ES-I3 (cell line): ENCODE data around the gene SHISAL2B.
A peak's percentile ranks its signal among the peaks of the same experiment; 100 is the strongest.
"Not testable (repeated sequence)": the region's sequence is repeated elsewhere in the genome, so short reads cannot be mapped to it uniquely, and the experiment has no call there.

Source experiments
- H3K36me3 ChIP-seq: 2 replicates; pipeline ENCODE4 v1.6.1; 2013; ENCODE audit warnings: mild to moderate bottlenecking, low read length, control low read depth, moderate library complexity; ENCODE audit not compliant: insufficient read depth
- H3K4me1 ChIP-seq: 2 replicates; pipeline ENCODE4 v1.6.1; 2013; ENCODE audit warnings: mild to moderate bottlenecking, control low read depth, low read length; ENCODE audit not compliant: insufficient read depth
- H3K9ac ChIP-seq: 2 replicates; pipeline ENCODE4 v1.6.1; 2013; ENCODE audit warnings: low read depth, mild to moderate bottlenecking, low read length, moderate library complexity
- H3K9me3 ChIP-seq: 2 replicates; pipeline ENCODE4 v1.6.1; 2013; ENCODE audit warnings: mild to moderate bottlenecking, low read length, moderate library complexity; ENCODE audit not compliant: control insufficient read depth, insufficient read depth

Gene SHISAL2B

GRCh38 chr5:64680289-64680688 lies 10.0 kb upstream of the SHISAL2B start:
- Histone ChIP-seq H3K36me3 (no peaks in the 10 kb centered on the region), H3K4me1 (no peaks in the 10 kb centered on the region), H3K9ac (no peak overlapping the region), H3K9me3 (no peaks in the 10 kb centered on the region)

GRCh38 chr5:64682608-64683007 lies 7.7 kb upstream of the SHISAL2B start:
- H3K36me3 ChIP-seq, result no peaks in the 10 kb centered on the region
- H3K9me3 ChIP-seq, result no peaks in the 10 kb centered on the region
- no peaks in the 10 kb centered on the region; the same call in 1 of the 2 replicates for H3K4me1 ChIP-seq

GRCh38 chr5:64685866-64686265 lies 4.4 kb upstream of the SHISAL2B start:
- H3K9me3 ChIP-seq, result no peaks in the 10 kb centered on the region
- no peaks in the 10 kb centered on the region for H3K36me3 ChIP-seq
- H3K4me1 ChIP-seq, result peaks cover 9% of the 10 kb centered on the region
- no peak overlapping the region for H3K9ac ChIP-seq

More at GRCh38 chr5:64682608-64683007, 7.7 kb upstream of the SHISAL2B start:
- H3K9ac ChIP-seq, result no peak overlapping the region

GRCh38 chr5:64688391-64688790 lies 1.9 kb upstream of the SHISAL2B start:
- Histone ChIP-seq H3K36me3 (no peaks in the 10 kb centered on the region), H3K9me3 (no peaks in the 10 kb centered on the region), H3K4me1 (peaks cover 9% of the 10 kb centered on the region), H3K9ac (no peak overlapping the region)

GRCh38 chr5:64688965-64689364 lies 1.3 kb upstream of the SHISAL2B start:
- peaks cover 9% of the 10 kb centered on the region for H3K4me1 ChIP-seq
- no peaks in the 10 kb centered on the region for H3K9me3 ChIP-seq
- no peaks in the 10 kb centered on the region for H3K36me3 ChIP-seq
- H3K9ac ChIP-seq, result no peak overlapping the region

- Histone ChIP-seq H3K9ac (peak overlapping the region; percentile 67), H3K4me1 (peaks cover 9% of the 10 kb centered on the region), H3K9me3 (no peaks in the 10 kb centered on the region), H3K36me3 (no peaks in the 10 kb centered on the region)
These were observed 243 bp upstream of the SHISAL2B start for GRCh38 chr5:64690104-64690416.

GRCh38 chr5:64691291-64691690 lies 988 bp downstream of the SHISAL2B start:
- Histone ChIP-seq H3K9ac (peak overlapping the region; percentile 67), H3K4me1 (peaks cover 9% of the 10 kb centered on the region), H3K9me3 (no peaks in the 10 kb centered on the region), H3K36me3 (no peaks in the 10 kb centered on the region)

- Histone ChIP-seq H3K4me1 (peaks cover 8% of the 10 kb centered on the region), H3K36me3 (no peaks in the 10 kb centered on the region; the same call in 1 of the 2 replicates), H3K9me3 (peaks cover 4% of the 10 kb centered on the region), H3K9ac (no peak overlapping the region)
These were observed 3.3 kb downstream of the SHISAL2B start for GRCh38 chr5:64693636-64694035.

GRCh38 chr5:64696414-64696813 lies 6.1 kb downstream of the SHISAL2B start:
- not testable (repeated sequence) for H3K36me3 ChIP-seq, H3K9me3 ChIP-seq, H3K4me1 ChIP-seq, H3K9ac ChIP-seq

GRCh38 chr5:64700765-64701164 lies 10.5 kb downstream of the SHISAL2B start:
- Histone ChIP-seq H3K4me1 (peaks cover 3% of the 10 kb centered on the region), H3K9me3 (peaks cover 4% of the 10 kb centered on the region), H3K36me3 (no peaks in the 10 kb centered on the region; the same call in 1 of the 2 replicates), H3K9ac (no peak overlapping the region)

GRCh38 chr5:64706074-64706473 lies 15.8 kb downstream of the SHISAL2B start:
- H3K9ac ChIP-seq, H3K9me3 ChIP-seq, H3K36me3 ChIP-seq: not testable (repeated sequence)
- H3K4me1 ChIP-seq, result peaks cover 10% of the 10 kb centered on the region

GRCh38 chr5:64707191-64707590 lies 16.9 kb downstream of the SHISAL2B start:
- H3K36me3 ChIP-seq, result no peaks in the 10 kb centered on the region
- H3K4me1 ChIP-seq, result peaks cover 10% of the 10 kb centered on the region
- no peak overlapping the region for H3K9ac ChIP-seq
- H3K9me3 ChIP-seq, result peaks cover 5% of the 10 kb centered on the region; the same call in 1 of the 2 replicates

- not testable (repeated sequence) for H3K9ac ChIP-seq, H3K9me3 ChIP-seq, H3K36me3 ChIP-seq
- peaks cover 10% of the 10 kb centered on the region for H3K4me1 ChIP-seq
These were observed 24.2 kb downstream of the SHISAL2B start for GRCh38 chr5:64714495-64714894.

GRCh38 chr5:64722588-64722987 lies 32.3 kb downstream of the SHISAL2B start:
- Histone ChIP-seq H3K4me1 (peaks cover 5% of the 10 kb centered on the region; the same call in 1 of the 2 replicates), H3K9me3 (no peaks in the 10 kb centered on the region), H3K9ac (no peak overlapping the region), H3K36me3 (no peaks in the 10 kb centered on the region; the same call in 1 of the 2 replicates)

- Histone ChIP-seq H3K4me1 (peaks cover 5% of the 10 kb centered on the region; the same call in 1 of the 2 replicates), H3K9ac (no peak overlapping the region), H3K9me3 (no peaks in the 10 kb centered on the region), H3K36me3 (no peaks in the 10 kb centered on the region; the same call in 1 of the 2 replicates)
These were observed 36.8 kb downstream of the SHISAL2B start for GRCh38 chr5:64727150-64727549.

GRCh38 chr5:64742411-64742810 lies 52.1 kb downstream of the SHISAL2B start:
- Histone ChIP-seq H3K4me1 (no peaks in the 10 kb centered on the region), H3K9me3 (no peaks in the 10 kb centered on the region), H3K36me3 (peaks cover 8% of the 10 kb centered on the region), H3K9ac (no peak overlapping the region)
